HPDE6-E6E7 (cell line): ENCODE results near the gene PPA1.
"Not testable (repeated sequence)": the region's sequence is repeated elsewhere in the genome, so short reads cannot be mapped to it uniquely, and the experiment has no call there.

Experiments used
- DNase-seq: peaks from one replicate; pipeline ENCODE4 v3.0.0; 2011; ENCODE audit warnings: missing footprints; ENCODE audit errors: extremely low spot score

Gene PPA1

GRCh38 chr10:70212277-70212676 is 21.0 kb downstream of the PPA1 start:
- no peak for DNase-seq

- DNase-seq, result no peak
Measured at GRCh38 chr10:70206762-70207161, 26.5 kb downstream of the PPA1 start.

DNA sequence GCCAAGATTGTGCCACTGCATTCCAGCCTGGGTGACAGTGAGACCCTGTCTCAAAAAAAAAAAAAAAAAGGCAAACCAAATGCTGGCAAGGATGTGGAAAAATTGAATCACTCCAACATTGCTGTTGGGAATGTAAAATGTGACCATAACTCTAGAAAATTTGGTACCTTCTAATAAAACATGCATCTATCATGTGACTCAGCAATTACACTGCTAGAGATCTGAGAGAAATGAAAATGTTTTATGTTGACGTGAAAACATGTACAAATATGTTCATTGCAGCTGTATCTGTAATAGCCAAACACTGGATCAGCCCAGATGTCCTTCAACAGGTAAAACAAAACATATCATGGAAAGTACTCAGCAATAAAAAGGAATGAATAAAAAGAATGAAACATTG is 32.1 kb downstream of the PPA1 start:
- no peak for DNase-seq

DNA sequence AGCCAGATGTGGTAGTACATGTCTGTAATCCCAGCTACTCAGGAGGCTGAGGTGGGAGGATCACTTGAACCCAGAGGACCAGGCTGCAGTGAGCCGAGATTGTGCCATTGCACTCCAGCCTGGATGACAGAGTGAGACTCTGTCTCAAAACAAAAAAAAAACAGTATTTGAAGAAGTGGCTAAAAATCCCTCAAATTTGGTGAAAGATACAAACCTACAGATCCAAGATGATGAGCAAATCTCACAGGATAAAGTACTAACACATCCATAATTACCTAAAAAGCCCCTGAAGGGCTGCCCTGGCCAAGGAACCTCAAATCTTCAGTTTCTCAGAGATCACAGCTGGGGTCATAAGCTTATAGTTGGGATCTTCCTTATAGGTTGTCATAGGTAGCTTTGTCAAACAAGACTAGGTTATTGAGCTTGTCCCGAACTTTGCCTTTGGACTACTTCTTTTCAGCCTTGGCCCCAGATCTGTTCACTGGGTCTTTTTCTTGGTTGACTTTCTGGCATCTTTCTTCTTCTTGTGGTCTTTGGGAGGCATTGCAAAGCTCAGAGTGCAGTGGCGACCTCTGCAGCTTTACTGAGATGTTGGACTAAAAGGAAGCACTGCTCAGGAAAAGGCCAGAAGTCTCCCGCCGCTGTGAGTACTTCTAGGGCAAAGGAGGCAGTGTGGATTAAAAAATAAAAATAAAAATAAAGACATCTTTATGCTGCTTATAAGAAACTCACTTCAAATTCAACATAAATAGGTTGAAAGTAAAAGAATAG is 34.3 kb downstream of the PPA1 start:
- DNase-seq, result no peak

GRCh38 chr10:70197235-70197945 is 35.8 kb downstream of the PPA1 start:
- no peak for DNase-seq

DNA sequence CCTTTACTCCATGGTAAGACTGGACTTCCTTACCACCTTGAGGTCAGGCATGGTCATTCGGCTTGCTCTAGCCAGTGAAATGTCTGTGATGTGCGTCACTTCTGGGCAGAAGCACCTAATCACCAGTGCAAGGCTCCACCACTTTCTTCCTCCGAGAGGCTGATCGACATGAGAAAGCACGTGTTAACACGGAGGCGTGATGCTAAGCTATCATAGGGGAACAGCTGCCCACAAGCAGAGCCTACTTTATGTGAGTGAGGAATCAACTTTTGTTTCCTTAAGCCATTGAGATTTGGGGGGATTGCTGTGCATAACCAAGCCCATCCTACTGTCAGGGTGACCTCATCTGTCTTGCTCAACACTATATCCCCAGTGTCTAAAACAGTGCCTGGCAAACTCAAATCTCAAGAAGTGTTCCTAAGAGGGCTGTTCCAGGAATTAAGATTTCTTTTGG is 39.8 kb downstream of the PPA1 start:
- DNase-seq, result no peak

GRCh38 chr10:70192326-70192968 is 40.8 kb downstream of the PPA1 start:
- no peak for DNase-seq

DNA sequence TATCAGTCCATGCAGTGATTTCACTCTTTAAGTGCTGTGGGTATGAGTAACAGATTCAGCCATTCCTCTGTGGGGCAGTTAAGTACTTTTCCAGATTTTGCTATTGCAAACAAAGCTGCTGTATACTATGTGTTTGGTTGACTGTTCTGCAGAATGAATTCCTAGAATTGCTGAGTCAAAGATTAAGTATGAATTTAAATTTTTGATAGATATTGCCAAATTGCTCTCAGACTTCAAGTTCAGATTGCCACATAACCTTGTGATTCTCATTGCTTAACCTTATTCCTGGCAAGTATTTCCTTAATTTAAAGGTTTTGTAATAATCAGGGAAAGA is 41.3 kb downstream of the PPA1 start:
- DNase-seq, result no peak

DNA sequence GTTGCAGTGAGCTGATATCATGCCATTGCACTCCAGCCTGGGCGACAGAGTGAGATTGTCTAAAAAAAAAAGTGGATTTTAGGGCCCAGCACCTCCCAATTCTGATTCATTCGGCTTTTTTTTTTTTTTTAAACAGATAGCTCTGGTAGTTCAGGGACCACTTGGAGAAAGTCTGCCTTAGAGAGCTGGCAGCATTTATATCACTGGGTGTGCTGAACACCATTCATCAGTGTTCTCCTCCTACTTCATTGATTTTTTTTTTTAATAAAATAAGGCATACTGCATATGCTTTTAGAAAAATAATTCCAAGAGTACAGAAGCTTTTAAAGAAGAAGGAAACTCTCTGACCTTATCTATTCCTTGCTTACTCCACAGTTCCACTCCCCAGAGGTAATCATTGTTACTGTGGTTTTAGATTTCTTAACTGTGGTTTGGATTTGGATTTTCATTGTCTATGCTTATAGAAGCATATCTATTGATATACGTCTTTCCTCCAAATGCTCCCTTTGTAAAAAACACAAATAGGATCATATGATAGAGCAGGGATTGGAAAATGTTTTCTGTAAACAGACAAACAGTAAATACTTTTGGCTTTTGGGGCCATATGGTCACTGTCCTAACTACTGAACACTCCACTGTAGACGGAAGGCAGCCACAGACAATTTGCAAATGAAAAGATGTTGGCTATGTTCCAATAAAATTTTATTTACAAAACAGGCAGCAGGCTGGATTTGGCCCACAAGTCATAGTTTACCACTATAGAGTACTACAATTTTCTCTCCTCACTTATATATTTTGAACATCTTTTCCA is 41.9 kb downstream of the PPA1 start:
- DNase-seq, result no peak

- no peak for DNase-seq
Measured at GRCh38 chr10:70190581-70190980, 42.6 kb downstream of the PPA1 start.

DNA sequence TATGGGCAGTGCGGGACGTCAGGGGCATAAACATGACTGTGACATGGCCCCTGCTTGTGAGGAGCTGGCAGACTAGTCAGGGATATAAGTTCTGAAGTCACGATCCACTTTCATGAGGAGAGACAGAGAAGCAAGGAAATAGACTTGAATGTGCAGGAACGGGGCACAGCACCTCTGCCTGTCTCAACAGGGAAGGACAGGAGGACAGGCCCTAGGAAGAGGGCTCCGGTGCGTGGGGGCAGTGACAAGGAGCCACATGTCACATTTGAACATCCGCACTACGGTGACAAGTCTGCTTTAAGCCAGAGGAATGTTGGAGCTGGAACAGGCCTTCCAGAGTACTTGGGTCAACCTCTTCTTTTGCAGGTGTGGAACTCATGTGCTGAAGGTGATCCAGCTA is 43.1 kb downstream of the PPA1 start:
- no peak for DNase-seq

GRCh38 chr10:70188768-70189167 is 44.5 kb downstream of the PPA1 start:
- no peak for DNase-seq

DNA sequence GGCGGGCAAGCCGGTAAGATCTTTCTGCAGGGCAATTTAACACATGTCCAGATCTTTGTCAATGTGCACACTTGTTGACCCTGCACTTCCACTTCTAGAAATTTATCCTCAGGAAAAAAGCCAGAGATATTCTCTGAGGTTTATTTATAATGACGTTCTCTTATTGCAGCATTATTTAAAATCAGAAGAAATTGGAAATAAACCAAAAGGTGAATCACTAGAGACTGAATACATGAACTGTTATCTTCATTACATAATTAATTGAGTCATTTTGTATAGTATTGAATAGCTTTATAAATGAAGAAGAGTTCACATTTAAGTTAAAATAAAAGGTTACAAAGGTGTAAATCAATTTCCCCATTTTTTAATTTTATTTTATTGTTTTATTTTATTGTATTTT is 46.7 kb downstream of the PPA1 start:
- no peak for DNase-seq

- DNase-seq, result no peak
Measured at GRCh38 chr10:70186090-70186489, 47.1 kb downstream of the PPA1 start.

GRCh38 chr10:70183304-70183703 is 49.9 kb downstream of the PPA1 start:
- DNase-seq, result no peak

GRCh38 chr10:70179209-70179608 is 54.0 kb downstream of the PPA1 start:
- DNase-seq, result not testable (repeated sequence)

DNA sequence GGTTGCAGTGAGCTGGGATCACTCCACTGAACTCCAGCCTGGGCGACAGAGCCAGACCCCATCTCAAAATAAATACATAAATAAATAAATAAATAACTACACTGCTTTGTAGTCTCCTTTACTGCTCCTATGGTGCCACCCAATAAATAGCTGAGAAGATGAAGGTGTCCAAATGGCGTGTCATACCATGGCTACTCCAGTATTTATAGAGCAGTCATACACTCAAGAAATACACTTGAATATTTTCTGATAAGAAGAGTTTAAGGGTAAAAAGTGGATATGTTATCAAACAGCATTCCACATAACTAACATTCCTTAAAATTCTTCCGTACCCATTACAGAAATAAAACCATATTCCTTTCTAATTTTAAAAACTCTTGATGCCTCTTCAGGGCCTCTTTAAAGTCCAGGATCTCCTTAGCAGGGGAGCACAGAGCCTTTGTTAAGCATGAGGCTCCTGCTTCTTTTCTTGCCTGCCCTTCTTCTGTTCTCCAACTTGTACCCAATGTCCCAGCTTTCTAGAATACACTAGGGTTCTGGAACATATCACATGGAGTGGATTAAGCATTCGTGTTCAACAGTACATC is 55.0 kb downstream of the PPA1 start:
- no peak for DNase-seq

DNA sequence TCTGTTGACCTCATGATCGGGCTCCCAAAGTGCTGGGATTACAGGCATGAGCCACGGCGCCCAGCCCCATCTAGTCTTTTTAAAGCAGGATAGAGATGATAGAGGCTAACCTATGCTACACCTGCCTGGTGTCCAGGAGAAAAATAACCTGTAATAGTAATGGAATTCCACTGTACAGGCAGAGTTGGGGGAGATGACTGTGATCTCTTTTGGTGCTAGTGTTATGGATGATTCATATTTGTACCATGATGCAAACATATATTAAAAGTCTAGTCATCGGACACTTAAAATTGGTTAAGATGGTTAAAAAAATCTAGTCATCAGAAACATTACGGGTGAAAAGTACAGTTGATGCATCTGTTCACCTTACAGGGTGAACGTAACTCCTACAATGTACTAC is 56.8 kb downstream of the PPA1 start:
- no peak for DNase-seq

- DNase-seq, result no peak
Measured at GRCh38 chr10:70175516-70175915, 57.7 kb downstream of the PPA1 start.

DNA sequence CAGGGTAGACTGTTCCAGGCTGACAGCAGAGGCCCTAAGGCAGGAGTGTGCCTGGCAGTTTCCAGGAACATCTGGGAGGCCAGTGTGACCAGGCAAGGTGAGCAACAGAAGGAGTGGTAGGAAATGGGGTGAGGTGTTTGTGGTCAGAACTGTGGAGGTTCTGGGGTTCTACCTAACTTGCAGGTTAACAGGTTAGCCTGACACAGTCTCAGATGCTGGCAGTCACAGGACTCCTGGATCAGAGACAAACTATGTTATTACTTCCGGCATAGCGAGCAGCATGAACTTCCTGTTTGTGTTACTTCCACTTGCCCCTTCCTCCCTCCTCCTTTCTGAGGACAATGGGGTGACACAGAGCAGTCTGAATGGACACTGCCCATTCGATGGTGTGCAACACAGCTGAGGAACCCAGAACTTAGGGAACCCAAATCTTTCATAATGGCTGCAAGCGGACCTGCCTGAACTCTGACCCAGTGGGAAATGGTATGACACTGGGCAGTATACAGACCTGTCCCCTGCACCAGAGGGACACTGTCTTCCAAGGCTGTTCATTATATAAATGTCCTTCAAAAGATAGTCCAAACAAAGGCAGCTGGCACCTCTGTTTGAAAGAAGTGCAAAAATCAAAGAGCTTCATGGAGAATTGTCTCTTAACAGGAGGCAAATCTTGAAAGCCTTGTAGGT is 59.0 kb downstream of the PPA1 start:
- DNase-seq, result no peak
